Stomach (tissue), 4 donors: ENCODE results near the gene LONP2.

Source experiments
- EP300 ChIP-seq: sonication (generic); formaldehyde crosslinking; IDR thresholded peaks from one replicate; pipeline ENCODE4 v1.6.1; 2017; ENCODE audit warnings: antibody characterized with exemption
- POLR2A ChIP-seq, 4 donors: fragments of 450-650 bp; IDR thresholded peaks; one replicate each; pipeline ENCODE4 v1.6.1; 2016; ENCODE audit warnings: antibody characterized with exemption in 4 of 4, control low read depth in 2 of 4, mild to moderate bottlenecking in 1 of 4, moderate library complexity in 1 of 4
- POLR2AphosphoS5 ChIP-seq, 3 donors: sonication (generic); formaldehyde crosslinking; IDR thresholded peaks; one replicate each; pipeline ENCODE4 v1.6.1; 2016; ENCODE audit warnings: antibody characterized with exemption in 3 of 3
- TF ChIP-seq, protein P1 (sequence below), 7 experiments: fragments of 450-650 bp in 4 of 7; fragments of 200-600 bp in 3 of 7; sonication (generic) in 3 of 7; IDR thresholded peaks; one replicate each; pipeline ENCODE4 v1.5.1; 2016 to 2019; ENCODE audit warnings: antibody characterized with exemption in 7 of 7, control low read depth in 2 of 7, mild to moderate bottlenecking in 1 of 7

DNA sequence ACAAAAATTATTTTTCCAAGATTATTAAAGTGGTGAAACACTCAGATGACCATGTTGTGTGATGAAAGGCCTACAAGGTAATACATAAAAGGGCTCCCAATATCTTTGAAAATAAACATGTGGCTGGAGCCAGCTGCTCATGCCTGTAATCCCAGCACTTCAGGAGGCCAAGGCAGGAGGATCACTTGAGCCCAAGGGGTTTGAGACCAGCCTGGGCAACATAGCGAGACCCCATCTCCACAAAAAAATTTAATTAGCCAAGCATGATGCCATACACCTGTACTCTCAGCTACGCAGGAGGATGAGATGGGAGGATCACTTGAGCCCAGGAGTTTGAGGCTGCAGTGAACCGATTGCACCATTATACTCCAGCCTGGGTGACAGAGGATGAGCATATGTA lies 114.3 kb downstream of the LONP2 start:
- TF ChIP-seq POLR2A (IDR thresholded peaks at IDR 0.05) (no peak), POLR2AphosphoS5 (IDR thresholded peaks at IDR 0.05) (no peak), EP300 (no peak)
- TF ChIP-seq, protein P1, sequence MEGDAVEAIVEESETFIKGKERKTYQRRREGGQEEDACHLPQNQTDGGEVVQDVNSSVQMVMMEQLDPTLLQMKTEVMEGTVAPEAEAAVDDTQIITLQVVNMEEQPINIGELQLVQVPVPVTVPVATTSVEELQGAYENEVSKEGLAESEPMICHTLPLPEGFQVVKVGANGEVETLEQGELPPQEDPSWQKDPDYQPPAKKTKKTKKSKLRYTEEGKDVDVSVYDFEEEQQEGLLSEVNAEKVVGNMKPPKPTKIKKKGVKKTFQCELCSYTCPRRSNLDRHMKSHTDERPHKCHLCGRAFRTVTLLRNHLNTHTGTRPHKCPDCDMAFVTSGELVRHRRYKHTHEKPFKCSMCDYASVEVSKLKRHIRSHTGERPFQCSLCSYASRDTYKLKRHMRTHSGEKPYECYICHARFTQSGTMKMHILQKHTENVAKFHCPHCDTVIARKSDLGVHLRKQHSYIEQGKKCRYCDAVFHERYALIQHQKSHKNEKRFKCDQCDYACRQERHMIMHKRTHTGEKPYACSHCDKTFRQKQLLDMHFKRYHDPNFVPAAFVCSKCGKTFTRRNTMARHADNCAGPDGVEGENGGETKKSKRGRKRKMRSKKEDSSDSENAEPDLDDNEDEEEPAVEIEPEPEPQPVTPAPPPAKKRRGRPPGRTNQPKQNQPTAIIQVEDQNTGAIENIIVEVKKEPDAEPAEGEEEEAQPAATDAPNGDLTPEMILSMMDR (IDR thresholded peaks at IDR 0.05), result no peak
